Thyroid gland (tissue), 4 donors: ENCODE data around the gene SMIM12.
"Not testable (repeated sequence)": the region's sequence is repeated elsewhere in the genome, so short reads cannot be mapped to it uniquely, and the experiment has no call there.

Source experiments
- POLR2A ChIP-seq, 2 donors: fragments of 450-650 bp; IDR thresholded peaks; one replicate each; pipeline ENCODE4 v1.6.1; 2017; ENCODE audit warnings: antibody characterized with exemption in 2 of 2, mild to moderate bottlenecking in 2 of 2, moderate library complexity in 1 of 2
- TF ChIP-seq, protein P1 (sequence below), 6 experiments: fragments of 200-600 bp in 3 of 6; fragments of 450-650 bp in 3 of 6; sonication (generic) in 3 of 6; IDR thresholded peaks; one replicate each; pipeline ENCODE4 v1.5.1; 2016 to 2019; ENCODE audit warnings: antibody characterized with exemption in 6 of 6, mild to moderate bottlenecking in 2 of 6, inconsistent platforms in 1 of 6, moderate library complexity in 1 of 6

DNA sequence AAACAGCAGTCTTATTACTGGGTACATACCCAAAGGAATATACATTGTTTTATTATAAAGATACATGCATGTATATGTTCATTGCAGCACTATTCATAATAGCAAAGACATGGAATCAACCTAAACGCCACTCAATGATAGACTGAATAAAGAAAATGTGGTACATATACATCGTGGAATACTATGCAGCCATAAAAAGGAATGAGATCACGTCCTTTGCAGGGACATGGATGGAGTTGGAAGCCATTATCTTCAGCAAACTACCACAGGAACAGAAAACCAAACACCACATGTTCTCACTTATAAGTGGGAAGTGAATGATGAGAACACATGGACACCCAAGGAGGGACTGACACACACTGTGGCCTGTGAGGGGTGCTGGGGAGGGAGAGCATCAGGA lies 48.8 kb downstream of the SMIM12 start:
- TF ChIP-seq, protein P1, sequence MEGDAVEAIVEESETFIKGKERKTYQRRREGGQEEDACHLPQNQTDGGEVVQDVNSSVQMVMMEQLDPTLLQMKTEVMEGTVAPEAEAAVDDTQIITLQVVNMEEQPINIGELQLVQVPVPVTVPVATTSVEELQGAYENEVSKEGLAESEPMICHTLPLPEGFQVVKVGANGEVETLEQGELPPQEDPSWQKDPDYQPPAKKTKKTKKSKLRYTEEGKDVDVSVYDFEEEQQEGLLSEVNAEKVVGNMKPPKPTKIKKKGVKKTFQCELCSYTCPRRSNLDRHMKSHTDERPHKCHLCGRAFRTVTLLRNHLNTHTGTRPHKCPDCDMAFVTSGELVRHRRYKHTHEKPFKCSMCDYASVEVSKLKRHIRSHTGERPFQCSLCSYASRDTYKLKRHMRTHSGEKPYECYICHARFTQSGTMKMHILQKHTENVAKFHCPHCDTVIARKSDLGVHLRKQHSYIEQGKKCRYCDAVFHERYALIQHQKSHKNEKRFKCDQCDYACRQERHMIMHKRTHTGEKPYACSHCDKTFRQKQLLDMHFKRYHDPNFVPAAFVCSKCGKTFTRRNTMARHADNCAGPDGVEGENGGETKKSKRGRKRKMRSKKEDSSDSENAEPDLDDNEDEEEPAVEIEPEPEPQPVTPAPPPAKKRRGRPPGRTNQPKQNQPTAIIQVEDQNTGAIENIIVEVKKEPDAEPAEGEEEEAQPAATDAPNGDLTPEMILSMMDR (IDR thresholded peaks at IDR 0.05) = not testable (repeated sequence)
- TF ChIP-seq POLR2A (IDR thresholded peaks at IDR 0.05) = not testable (repeated sequence)
